Measurements from ENCODE around the gene CLCNKA.

DNA sequence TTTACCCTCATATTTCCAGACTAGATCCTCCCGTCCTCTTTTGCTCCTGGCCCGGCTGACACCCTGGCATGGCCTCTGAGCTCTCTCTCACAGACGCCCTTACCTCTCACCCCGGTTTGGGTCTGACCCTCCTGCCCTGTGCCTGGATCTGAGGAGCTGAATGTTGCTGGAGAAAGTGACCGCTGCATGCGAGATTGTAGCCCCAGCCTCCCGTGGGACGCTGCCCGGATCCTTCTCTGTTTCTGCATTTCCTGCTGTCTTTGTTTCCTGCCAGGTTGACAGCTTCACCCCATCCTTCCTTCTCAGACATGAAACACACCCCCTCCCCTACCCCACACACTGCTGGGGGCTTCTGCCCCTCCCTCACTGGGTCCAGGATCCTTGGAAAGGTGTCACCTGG, 42.1 kb downstream of the CLCNKA start:
- TF ChIP-seq, protein P1, sequence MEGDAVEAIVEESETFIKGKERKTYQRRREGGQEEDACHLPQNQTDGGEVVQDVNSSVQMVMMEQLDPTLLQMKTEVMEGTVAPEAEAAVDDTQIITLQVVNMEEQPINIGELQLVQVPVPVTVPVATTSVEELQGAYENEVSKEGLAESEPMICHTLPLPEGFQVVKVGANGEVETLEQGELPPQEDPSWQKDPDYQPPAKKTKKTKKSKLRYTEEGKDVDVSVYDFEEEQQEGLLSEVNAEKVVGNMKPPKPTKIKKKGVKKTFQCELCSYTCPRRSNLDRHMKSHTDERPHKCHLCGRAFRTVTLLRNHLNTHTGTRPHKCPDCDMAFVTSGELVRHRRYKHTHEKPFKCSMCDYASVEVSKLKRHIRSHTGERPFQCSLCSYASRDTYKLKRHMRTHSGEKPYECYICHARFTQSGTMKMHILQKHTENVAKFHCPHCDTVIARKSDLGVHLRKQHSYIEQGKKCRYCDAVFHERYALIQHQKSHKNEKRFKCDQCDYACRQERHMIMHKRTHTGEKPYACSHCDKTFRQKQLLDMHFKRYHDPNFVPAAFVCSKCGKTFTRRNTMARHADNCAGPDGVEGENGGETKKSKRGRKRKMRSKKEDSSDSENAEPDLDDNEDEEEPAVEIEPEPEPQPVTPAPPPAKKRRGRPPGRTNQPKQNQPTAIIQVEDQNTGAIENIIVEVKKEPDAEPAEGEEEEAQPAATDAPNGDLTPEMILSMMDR (IDR thresholded peaks at IDR 0.05; ENCODE audit: poor library complexity): no peak
- no peak for TF ChIP-seq EZH2 (IDR thresholded peaks at IDR 0.05; ENCODE audit: borderline replicate concordance)
- no peak for TF ChIP-seq EZH2phosphoT487 (IDR thresholded peaks at IDR 0.05; ENCODE audit: low read depth, severe bottlenecking, unreplicated experiment)
